ENCODE data around the gene RBM4B. TPM values are rescaled to one million over a fixed set of nuclear protein-coding genes. Genes with fewer than 3 reads are reported as not detected.

RBM4B gene
- polyA plus RNA-seq, 3 donors = 66.8 to 68.8 (median 66.8) TPM

DNA sequence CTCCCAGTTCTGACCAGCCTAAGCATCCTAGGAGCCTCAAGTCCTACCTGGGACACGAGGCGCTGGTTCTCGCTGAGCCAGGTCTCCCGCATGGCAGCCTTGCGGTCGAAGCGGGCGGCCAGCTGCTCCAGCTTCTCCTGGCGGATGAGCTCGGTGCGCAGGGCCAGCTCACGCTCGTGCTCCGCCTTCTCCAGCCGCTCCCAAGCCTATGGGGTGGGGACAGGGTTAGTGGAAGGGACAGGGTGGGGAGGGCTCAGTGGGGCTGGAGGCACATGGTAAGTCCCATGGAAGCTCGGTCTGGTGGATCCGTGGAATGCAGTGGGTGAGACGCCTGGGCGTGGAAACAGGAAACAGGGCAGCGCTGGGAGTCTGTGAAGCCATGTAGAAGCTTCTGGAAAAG is 30.4 kb upstream of the RBM4B start:
- no peak for DNase-seq (ENCODE audit: low read depth in 3 of 3, low spot score in 2 of 3)

DNA sequence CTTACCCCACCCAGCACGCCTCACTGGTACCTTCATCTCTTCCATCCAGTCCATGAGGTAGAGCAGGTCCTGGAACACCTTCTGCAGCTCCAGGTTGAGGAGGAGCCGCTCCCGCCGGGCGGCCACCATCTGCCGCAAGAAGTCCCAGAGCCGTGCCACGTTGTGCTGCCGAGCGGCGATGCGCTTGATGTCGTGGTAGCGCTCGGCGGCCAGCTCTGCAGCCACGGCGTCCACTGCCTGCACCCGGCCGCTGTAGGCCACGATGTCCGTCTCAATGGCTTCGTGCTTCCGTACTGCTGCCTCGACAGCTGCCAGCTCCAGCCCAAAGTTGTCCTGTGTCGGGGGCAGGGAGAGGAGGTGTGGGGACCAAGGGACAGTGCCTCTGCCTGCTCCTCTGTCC is 29.8 kb upstream of the RBM4B start:
- no peak for DNase-seq (ENCODE audit: low read depth in 3 of 3, low spot score in 2 of 3)

DNA sequence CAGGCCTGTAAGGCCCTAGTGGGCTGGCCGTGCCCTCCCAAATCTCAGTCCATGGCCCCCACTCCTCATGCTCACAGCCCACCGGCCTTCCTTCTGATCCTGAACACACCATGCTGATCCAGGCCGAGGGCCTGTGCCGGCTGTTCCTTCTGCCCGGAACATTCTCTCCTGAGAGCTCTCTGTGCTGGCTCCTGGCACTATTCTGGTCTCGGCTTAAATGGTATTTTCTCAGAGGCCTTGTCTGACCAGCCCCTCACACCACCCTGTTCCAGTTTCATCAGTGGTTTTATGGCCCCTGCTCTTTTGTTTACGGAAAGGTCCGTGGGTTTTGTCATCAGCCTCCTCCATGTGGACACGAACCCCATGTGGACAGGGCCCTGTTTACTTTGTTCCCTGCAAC is 29.3 kb upstream of the RBM4B start:
- DNase-seq (ENCODE audit: low read depth in 3 of 3, low spot score in 2 of 3) = no peak

DNA sequence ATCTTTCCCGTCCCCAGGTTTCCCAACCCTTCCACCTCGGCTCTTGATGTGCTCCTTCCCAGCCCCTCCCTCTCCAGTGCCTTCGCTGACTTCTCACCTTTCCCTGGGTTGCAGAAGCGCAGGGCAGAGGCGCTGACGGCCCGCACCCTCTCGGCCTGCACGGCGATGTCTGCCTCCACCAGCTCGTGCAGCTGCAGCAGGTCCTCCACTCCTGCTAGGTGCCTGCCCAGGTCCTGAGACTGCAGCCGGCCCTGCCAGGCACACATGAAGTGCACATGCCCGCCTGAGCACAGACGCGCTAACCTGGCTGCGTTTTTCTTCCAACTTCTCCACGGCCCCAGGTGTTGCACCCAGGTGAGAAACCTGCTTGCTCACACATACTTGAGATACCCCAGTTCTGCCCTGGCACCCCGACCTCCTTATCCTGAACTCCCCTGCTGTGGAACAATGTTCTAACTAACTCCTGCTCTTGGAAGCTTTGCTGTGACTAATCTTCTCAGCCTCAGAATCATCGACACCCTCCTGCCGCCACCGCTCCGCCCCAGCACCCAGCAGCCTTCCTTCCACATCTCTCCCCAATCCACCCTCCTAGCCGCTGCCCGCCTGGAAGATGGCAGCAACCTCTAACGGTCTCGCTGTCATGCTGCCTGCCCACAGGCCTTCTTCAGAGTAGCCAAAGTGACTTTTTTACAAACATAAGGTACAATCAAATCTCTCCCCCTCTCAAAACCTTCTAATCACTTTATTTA is 28.1 kb upstream of the RBM4B start:
- no peak for DNase-seq (ENCODE audit: low read depth in 3 of 3, low spot score in 2 of 3)

DNA sequence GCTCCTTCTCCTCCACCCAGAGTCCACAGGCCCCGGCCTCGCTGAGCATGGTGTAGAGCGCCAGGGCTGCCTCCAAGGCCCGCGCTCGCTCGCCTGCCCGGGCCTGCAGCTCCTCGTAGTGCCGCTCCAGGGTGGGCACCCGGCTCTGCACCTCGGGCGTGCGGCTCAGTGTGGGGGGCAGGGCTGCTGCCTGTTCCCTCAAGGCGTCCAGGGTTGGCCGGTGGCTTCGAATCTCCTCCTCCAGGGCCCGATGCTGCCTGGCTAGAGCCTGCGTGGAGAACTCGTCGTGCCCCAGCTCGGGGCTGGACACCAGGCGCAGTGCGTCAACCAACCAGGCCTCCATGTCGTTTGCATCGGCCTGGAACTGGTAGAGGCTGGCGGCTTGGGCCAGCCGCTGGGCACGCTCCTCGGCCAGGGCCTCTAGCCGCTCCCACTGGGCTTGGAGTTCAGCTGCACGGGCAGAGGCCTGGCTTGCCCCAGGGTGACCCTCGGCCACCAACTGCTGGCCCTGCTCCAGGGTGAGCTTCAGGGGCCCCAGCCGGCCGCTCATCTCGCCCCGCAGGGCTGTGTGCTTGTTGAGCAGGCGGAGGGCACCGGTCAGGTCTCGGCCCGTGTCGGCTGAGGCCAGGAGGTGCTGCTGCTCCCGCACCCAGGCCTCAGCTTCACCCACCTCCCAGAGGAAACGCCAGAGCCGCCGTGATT is 27.1 kb upstream of the RBM4B start:
- no peak for DNase-seq (ENCODE audit: low read depth in 3 of 3, low spot score in 2 of 3)

DNA sequence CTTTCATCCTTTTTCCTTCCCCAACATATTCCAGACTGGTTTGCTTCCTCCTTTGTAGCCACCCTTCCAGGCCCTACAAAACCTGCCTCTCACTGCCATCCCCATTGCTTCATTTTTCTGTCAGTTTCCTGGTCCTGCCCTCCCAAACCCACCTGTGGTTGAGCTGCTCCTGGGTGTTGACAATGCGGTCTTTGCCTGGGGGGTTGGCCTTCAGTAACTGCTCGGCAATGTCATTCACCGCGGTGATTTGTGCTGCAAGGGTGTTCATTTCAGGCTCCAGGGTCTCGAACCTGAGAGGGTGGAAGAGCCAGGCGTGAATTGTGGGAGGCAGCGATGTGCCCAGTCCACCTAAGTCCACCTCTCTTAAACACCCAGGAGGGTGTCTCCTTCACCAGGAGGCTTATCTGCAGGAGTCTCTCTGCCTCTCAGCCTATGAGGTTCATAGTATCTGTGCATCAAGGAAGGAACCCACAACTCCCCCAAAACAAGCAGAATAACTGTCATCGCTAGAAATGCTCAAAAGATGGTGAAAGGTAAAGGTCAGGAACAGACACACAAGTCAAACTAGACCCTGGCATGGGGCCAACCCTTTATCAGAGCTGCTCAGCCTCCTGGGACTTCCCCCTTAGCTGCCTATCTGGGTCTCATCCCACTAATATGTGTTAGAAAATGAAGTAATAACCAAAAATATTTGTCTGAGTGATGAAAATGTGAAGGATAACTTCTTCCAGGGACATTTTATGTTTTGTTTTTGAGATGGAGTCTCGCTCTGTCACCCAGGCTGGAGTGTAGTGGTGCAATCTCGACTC is 23.9 kb upstream of the RBM4B start:
- no peak for DNase-seq (ENCODE audit: low read depth in 3 of 3, low spot score in 2 of 3)

DNA sequence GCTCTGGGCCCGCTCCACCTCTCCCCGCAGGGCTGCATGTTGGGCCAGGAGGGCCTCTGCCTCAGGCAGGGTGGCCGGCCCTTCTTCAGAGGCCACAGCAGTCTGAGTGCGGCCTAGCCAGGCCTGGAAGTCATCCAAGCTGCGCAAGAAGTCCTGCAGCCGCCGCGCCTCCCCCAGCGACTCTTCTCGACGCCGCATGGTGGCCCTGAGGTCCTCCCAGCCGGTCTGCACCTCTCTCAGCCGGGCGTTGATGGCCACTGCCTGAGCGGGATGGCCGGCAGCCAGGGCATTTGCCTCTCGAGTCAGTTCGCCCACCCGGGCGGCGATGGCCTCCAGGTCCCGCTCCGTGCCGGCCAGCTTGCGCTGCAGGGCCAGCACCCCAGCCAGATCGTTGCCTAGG is 23.1 kb upstream of the RBM4B start:
- no peak for DNase-seq (ENCODE audit: low read depth in 3 of 3, low spot score in 2 of 3)

DNA sequence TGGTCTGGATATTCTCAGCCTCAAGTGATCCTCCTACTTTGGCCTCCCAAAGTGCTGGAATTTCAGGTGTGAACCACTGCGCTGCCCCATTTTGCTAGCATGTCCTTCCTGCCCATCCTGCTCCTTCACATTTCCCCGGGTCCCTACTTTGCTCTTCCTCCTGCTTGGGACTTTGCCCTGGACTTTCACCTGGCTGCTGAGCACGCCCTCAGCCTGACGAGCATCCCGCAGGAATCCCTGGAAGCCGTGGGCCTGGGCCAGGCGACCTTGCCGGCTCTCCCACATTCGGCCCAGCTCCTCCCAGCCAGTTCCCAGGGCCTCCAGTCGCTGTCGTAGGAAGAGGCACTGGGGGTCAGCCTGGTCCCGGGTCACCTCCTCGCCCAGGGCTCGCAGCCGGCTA is 22.6 kb upstream of the RBM4B start:
- DNase-seq (ENCODE audit: low read depth in 3 of 3, low spot score in 2 of 3) = no peak

DNA sequence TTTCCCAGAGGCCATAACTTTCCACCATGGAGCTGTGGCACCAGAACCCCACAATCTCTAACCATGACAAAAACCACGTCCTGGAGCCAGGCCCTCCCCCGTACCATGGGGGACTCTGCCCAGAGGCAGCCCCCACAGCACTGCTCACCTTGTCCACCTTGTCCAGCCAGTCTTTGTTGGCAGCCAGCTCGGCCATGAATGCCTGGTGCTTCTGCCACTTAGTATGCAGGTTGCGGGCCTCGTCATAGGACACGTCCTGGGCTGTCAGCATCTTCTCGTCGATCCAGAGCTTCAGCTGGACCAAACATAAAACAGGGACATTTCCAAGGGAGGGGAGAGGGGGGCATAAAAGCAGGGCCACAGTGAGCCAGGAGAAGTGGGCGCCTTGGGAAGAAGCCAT is 20.8 kb upstream of the RBM4B start:
- no peak for DNase-seq (ENCODE audit: low read depth in 3 of 3, low spot score in 2 of 3)

DNA sequence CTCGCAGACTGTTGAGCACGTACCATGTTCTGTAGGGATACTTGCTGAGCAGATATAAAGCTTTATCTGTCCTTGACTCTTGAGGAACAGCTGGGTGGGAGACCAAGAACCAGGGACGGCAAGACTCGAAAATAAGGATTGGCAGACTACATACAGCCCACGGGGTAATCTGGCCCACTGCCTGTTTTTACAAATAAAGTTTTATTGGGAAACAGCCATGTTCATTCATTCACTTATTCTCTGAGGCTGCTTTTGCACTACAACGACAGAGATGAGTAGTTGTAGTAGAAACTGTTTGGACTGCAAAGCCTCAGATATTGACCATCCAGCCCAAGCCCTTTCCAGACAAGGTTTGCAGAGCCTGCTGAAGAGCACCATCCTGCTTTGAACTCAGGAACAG is 20.3 kb upstream of the RBM4B start:
- no peak for DNase-seq (ENCODE audit: low read depth in 3 of 3, low spot score in 2 of 3)

DNA sequence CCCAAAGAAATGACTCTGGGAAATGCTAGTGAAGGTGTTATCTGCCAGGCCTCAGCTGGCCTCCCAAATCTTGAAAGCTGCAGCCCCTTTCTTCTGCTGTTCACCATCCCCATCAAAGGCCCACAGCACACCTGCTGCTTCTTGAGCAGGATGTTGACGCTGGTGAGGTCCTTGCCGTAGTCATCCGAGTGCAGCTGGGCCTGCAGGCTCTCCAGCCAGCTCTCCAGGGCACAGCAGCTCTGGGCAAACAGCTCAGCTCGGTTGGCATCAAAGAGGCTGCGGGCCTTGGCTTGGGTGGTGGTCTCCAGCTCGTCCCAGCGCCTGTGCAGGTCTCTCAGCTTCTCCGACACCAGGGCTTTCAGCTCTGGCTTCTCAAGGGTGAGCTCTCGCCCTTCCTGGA is 18.5 kb upstream of the RBM4B start:
- no peak for DNase-seq (ENCODE audit: low read depth in 3 of 3, low spot score in 2 of 3)

DNA sequence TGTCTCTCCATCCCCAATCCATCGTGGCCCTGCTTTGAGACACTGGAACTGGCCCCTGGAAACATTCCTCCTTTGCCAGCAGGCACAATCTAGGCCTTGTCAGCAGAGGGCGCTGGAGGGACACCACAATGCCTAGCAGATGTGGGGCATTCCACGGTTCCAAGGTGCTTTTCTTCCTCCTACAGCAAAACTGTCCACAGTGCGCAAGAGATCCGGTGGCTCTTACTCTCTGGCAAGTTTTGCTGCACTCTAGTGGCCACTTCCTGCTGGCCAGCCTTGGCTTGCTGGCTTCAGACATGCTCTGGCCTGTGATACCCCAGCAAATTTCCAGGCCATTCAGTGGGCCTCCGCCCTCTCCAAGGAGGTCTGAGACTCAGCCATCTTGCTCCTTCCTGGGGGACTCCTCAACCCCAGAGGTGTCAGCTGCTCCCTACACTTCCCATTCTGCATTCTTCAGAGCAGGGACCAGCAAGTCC is 17.1 kb upstream of the RBM4B start:
- peak; percentile 66 to 80 (median 73) for DNase-seq (ENCODE audit: low read depth in 3 of 3, low spot score in 2 of 3)

DNA sequence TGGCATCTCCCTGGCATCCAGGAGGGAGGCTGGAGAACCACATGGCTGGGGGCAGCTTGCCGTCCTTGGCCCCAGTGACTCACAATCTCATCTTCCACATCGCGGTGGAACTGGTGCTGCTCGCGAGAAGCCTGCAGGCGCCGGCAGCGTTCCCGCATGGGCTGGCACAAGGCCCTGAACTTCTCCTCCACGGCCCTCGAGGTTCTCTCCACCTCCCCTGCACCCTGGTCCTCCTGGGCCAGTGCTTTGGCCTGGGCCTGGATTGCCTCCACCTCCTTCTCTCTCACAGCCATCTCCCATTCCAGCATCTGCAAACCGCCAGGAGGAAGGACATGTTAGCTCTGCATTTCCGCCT is 16.3 kb upstream of the RBM4B start:
- DNase-seq (ENCODE audit: low read depth in 3 of 3, low spot score in 2 of 3) = no peak

DNA sequence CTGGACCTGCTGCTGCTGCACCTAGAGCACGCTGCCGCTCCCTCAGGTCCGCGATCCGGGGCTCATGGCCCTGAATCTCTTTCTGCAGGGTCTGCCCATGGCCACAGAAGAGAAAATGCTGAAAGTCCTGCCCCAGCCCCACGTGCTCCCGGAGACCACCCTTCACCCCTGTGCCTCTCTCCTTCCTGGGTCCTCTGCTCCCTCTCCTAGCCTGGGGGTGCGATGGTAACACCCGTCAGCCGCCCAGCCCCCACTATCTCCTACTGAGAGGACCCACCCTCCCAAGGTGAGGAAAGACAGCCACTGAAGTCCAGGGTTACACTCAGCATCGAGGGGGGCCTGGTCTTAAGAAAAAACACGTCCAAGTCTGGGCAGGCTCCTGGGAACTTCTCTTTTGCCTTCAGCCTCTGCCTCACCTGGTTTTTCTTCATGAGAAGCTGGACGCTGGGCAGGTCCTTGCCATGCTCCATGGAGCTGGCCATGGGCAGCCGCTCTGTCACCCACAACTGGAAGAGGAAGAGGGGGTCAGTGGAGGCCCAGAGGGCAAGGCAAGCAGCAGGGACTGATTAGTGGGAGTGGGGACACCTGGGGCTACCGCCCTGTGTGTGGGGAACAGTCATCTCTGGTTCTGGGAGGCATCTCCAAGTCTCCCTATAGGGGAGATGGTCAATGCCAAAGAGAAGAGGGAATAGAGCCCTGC is 15.8 kb upstream of the RBM4B start:
- DNase-seq (ENCODE audit: low read depth in 3 of 3, low spot score in 2 of 3) = no peak

DNA sequence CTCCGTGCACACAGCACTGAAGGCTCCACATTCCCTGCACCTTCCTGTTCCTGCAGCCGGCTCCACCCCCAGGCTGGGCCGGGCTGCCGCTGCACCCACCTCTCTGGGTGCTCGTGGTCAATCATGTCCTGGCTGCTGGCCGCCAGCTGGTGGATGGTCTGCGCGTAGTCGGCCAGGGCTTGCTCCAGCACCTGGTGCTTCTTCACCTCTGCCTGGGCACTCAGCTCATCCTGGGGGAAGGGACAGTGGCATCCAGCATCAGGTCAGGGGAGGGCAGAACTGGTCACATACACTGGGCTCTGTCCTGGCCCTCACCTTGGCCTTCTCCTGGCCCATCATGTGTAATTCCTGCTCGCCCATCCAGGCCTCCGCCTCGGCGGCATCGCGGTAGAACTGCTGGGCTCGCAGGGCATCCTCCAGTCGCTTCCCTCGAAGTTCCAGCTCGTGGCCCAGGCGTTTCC is 15.2 kb upstream of the RBM4B start:
- DNase-seq (ENCODE audit: low read depth in 3 of 3, low spot score in 2 of 3) = no peak

DNA sequence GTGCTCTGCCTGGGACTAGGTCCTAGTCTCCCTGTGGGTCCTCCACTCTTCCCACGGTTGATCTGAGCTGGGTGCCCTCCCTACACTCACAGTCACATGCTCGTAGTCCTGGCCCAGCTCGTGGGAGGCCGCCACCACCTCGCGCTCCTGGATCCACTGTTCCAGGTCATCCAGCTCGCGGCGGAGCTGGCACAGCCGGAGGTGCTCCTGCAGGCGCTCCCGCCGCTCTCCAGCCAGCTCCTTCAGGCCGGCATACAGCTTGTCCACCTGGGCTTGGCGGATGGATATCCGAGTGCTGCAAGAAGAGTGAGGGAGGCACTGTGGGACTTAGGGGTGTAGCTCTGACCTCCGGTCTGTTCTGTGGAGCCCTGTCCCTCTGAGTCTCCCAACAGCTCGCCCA is 14.8 kb upstream of the RBM4B start:
- no peak for DNase-seq (ENCODE audit: low read depth in 3 of 3, low spot score in 2 of 3)

DNA sequence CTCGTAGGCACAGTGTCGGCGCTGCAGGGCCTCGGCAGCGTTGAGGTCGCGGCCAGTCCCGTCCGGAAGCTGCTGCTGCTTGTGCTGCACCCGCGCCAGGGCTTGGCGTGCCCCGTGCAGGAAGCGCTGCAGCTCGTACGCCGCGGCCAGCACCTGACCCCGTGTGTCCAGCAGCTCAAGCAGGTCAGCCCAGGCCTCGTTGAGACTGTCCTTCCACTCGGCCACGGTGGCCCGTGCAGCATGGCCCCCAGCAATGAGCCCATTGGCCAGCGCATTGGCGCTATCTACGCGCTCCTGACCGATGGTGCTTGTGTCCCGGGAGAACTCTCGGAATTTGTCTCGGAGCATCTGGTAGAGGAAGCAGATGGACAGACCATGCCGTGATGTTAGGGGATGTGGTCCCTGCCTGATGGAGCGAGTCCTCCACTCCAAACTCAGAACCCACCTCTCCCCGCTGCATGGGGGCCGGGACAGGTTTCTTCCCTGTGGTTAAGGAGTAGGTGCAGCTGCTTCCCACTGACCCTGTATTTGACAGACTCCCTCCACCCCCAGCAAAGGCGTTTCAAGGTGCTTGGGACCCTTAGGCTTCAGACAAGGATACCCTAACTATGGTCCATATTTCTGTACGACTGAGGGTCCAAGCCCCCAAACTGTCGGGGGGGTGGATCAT is 13.8 kb upstream of the RBM4B start:
- no peak for DNase-seq (ENCODE audit: low read depth in 3 of 3, low spot score in 2 of 3)

DNA sequence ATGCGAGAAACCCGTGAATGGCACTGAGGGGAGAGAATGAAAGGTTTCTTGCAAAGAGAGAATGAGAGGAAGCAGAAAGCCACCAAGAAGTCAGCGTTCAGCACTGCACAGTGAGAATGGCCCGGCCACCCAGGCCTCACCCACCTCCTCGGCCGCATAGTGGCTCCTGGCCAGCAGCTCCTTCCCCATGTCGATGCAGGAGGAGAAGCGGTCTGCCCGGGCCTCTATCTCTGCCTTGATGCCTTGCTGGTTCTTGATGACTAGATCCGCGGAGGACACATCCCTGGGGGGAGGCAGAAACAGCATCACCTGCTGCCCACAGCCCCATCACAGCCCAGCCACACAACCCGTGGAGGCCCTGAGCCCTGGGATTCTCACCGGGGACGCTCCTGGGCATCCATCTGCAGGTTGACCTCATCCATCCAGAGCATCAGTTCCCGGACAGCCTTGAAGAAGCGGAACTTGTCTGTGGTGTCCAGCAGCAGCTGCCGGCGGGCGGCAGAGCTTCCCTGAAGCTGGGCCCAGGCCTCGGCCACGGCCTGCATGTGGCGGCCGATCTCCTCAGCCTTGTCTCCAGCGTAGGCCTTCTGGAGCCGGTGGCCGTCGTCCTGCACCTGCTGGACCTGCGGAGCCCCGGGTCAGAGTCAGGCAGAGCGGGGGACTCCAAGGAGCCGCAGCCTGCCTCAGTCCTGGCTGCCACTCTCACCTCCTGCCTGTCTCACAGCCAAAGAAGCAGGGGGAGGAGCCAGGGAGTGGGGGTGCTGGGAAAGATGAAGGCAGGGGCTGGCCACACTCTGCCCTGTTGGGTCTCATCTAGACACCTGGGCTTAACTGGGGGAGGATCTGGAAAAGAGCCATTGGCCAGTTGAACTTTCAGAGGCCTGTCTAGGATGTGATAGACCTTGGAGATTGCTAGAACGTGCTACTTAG is 12.2 kb upstream of the RBM4B start:
- no peak for DNase-seq (ENCODE audit: low read depth in 3 of 3, low spot score in 2 of 3)

Measured in right renal cortex interstitium (tissue), 3 donors.